Neural progenitor cell (in vitro differentiated cells): ENCODE data around the gene VWA3A. TPM values are rescaled to one million over a fixed set of nuclear protein-coding genes. Genes with fewer than 3 reads are reported as not detected.

Source experiments
- DNase-seq: peaks from one replicate; pipeline ENCODE4 v3.0.0-alpha.2; 2016; ENCODE audit warnings: low spot score
- H2AFZ ChIP-seq: fragments of 200-600 bp; sonication (generic); replicated peaks from 2 replicates; pipeline ENCODE4 v1.6.1; 2016; ENCODE audit warnings: antibody characterized with exemption
- H3F3A ChIP-seq: fragments of 200-600 bp; sonication (generic); 2 replicates; pipeline ENCODE4 v1.6.1; 2016; ENCODE audit warnings: antibody characterized with exemption, low read depth
- H3K27ac ChIP-seq: fragments of 200-600 bp; sonication (generic); 2 replicates; pipeline ENCODE4 v1.5.1; 2016; ENCODE audit warnings: mild to moderate bottlenecking
- H3K27me3 ChIP-seq: fragments of 200-600 bp; sonication (generic); 2 replicates; pipeline ENCODE4 v1.6.1; 2016; ENCODE audit warnings: mild to moderate bottlenecking, moderate library complexity
- H3K36me3 ChIP-seq: fragments of 200-600 bp; sonication (generic); 2 replicates; pipeline ENCODE4 v1.5.1; 2016
- H3K4me1 ChIP-seq: fragments of 200-600 bp; sonication (generic); 2 replicates; pipeline ENCODE4 v1.6.1; 2016; ENCODE audit warnings: mixed run types
- H3K4me2 ChIP-seq: fragments of 200-600 bp; sonication (generic); 2 replicates; pipeline ENCODE4 v1.6.1; 2016
- H3K4me3 ChIP-seq: fragments of 200-600 bp; sonication (generic); 2 replicates; pipeline ENCODE4 v1.5.1; 2016
- H3K79me2 ChIP-seq: fragments of 200-600 bp; sonication (generic); 2 replicates; pipeline ENCODE4 v1.6.1; 2016; ENCODE audit warnings: low read depth
- H3K9ac ChIP-seq: fragments of 200-600 bp; sonication (generic); 2 replicates; pipeline ENCODE4 v1.6.1; 2016
- H3K9me3 ChIP-seq: fragments of 200-600 bp; sonication (generic); 2 replicates; pipeline ENCODE4 v1.5.1; 2016; ENCODE audit warnings: low read depth
- H4K20me1 ChIP-seq: fragments of 200-600 bp; sonication (generic); 2 replicates; pipeline ENCODE4 v1.6.1; 2016; ENCODE audit warnings: low read depth
- H3K27ac Mint-ChIP-seq: 3 replicates; pipeline ENCODE4 v1.8.0; 2021; ENCODE audit warnings: mixed read lengths
- H3K27me3 Mint-ChIP-seq: 2 replicates; pipeline ENCODE4 v1.8.0; 2022; ENCODE audit warnings: low read depth, mild to moderate bottlenecking, inconsistent platforms, moderate library complexity, mixed read lengths; ENCODE audit not compliant: insufficient read depth
- H3K36me3 Mint-ChIP-seq: 3 replicates; pipeline ENCODE4 v1.8.0; 2021; ENCODE audit warnings: mixed read lengths
- H3K4me1 Mint-ChIP-seq: 3 replicates; pipeline ENCODE4 v1.8.0; 2021; ENCODE audit warnings: mixed read lengths
- H3K4me3 Mint-ChIP-seq: 3 replicates; pipeline ENCODE4 v1.8.0; 2021; ENCODE audit warnings: mild to moderate bottlenecking, moderate library complexity, mixed read lengths
- H3K9me3 Mint-ChIP-seq: 3 replicates; pipeline ENCODE4 v1.8.0; 2020; ENCODE audit warnings: mixed read lengths
- EZH2 ChIP-seq: fragments of 200-600 bp; sonication (generic); IDR thresholded peaks from 2 replicates; pipeline ENCODE4 v1.6.1; 2017; ENCODE audit warnings: antibody characterized with exemption, mild to moderate bottlenecking, moderate library complexity
- EZH2phosphoT487 ChIP-seq: fragments of 200-600 bp; sonication (generic); IDR thresholded peaks from 2 replicates; pipeline ENCODE4 v1.6.1; 2017; ENCODE audit warnings: antibody characterized with exemption
- total RNA-seq: library from RNA; depleted of rRNA; stranded (reverse); fragments of >200 nt; gene quantifications from 2 replicates; pipeline ENCODE4 v1.2.3, GENCODE V29; 2015; ENCODE audit warnings: low replicate concordance
- TF ChIP-seq, protein P1 (sequence below): fragments of 200-600 bp; sonication (generic); IDR thresholded peaks from 2 replicates; pipeline ENCODE4 v1.5.1; 2017; ENCODE audit warnings: antibody characterized with exemption, mild to moderate bottlenecking

VWA3A gene
- total RNA-seq, 1 donor from 2014 or later = 1.0 TPM

DNA sequence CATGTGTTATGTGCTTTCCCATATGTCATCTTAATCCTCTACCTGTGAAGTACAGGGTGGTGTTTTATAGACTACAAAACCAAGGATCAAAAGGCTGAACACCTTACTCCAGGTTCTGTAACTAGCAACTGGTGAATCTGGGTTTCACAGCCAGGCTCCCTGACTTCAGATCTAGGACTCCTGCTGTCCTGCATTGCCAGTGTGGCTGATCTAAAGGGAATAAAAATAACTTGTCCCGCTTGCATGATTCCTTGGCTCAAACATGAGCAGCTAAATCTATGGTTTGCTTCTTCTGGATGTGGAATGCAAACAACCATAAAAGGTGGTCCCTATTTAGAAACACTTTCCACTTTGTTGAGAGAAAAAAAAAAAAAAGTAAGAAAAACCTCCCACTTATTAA lies 3.7 kb upstream of the VWA3A start:
- no peaks in the 10 kb centered on the region for H3K79me2 ChIP-seq
- H4K20me1 ChIP-seq = no peaks in the 10 kb centered on the region
- no peak overlapping the region for H3K4me2 ChIP-seq
- no peak overlapping the region for H3K27ac Mint-ChIP-seq
- DNase-seq = no peak
- H3K9ac ChIP-seq = no peak overlapping the region
- H3K9me3 ChIP-seq = no peaks in the 10 kb centered on the region
- peaks cover 15% of the 10 kb centered on the region for H3K4me1 Mint-ChIP-seq
- H3K4me1 ChIP-seq = peaks cover 21% of the 10 kb centered on the region
- no peaks in the 10 kb centered on the region for H3K27me3 ChIP-seq
- H3K4me3 Mint-ChIP-seq = no peak overlapping the region
- H2AFZ ChIP-seq = no peak overlapping the region
- no peak overlapping the region for H3K4me3 ChIP-seq
- H3K27me3 Mint-ChIP-seq = peaks cover 2% of the 10 kb centered on the region
- H3K36me3 Mint-ChIP-seq = peaks cover 5% of the 10 kb centered on the region
- peaks cover 7% of the 10 kb centered on the region for H3F3A ChIP-seq
- no peaks in the 10 kb centered on the region for H3K9me3 Mint-ChIP-seq
- H3K36me3 ChIP-seq = no peaks in the 10 kb centered on the region
- TF ChIP-seq EZH2 (no peak), EZH2phosphoT487 (no peak)
- TF ChIP-seq, protein P1, sequence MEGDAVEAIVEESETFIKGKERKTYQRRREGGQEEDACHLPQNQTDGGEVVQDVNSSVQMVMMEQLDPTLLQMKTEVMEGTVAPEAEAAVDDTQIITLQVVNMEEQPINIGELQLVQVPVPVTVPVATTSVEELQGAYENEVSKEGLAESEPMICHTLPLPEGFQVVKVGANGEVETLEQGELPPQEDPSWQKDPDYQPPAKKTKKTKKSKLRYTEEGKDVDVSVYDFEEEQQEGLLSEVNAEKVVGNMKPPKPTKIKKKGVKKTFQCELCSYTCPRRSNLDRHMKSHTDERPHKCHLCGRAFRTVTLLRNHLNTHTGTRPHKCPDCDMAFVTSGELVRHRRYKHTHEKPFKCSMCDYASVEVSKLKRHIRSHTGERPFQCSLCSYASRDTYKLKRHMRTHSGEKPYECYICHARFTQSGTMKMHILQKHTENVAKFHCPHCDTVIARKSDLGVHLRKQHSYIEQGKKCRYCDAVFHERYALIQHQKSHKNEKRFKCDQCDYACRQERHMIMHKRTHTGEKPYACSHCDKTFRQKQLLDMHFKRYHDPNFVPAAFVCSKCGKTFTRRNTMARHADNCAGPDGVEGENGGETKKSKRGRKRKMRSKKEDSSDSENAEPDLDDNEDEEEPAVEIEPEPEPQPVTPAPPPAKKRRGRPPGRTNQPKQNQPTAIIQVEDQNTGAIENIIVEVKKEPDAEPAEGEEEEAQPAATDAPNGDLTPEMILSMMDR = no peak
- no peak overlapping the region for H3K27ac ChIP-seq

DNA sequence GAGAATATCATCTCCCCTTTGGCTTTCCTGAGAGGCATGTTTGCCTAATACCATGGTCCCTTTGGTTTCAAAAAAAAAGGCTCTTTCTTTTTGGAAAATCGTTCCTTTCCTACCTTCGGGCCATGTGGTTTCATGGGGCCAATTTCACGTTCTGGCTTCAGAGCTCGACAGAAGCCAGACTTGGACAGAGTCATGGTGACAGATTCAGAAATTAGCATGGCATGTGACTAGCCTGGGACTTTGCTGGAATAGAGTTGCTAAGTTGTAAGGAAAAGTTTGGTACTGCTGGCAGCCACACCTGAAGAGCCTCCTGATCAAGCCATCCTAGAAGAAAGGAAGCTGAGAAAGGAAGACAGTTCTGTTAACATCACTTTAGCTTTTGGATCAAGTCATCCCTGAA lies 2.4 kb upstream of the VWA3A start:
- no peak overlapping the region for H3K4me3 ChIP-seq
- no peak overlapping the region for H2AFZ ChIP-seq
- H3K36me3 ChIP-seq = no peaks in the 10 kb centered on the region
- Mint-ChIP-seq H3K36me3 (peaks cover 5% of the 10 kb centered on the region), H3K9me3 (no peaks in the 10 kb centered on the region), H3K27ac (no peak overlapping the region), H3K4me1 (peaks cover 18% of the 10 kb centered on the region), H3K4me3 (no peak overlapping the region), H3K27me3 (peaks cover 2% of the 10 kb centered on the region)
- no peak overlapping the region for H3K4me2 ChIP-seq
- H3F3A ChIP-seq = peaks cover 7% of the 10 kb centered on the region
- no peaks in the 10 kb centered on the region for H3K79me2 ChIP-seq
- H3K9ac ChIP-seq = no peak overlapping the region
- TF ChIP-seq EZH2 = no peak
- TF ChIP-seq EZH2phosphoT487 = no peak
- H4K20me1 ChIP-seq = no peaks in the 10 kb centered on the region
- no peak for DNase-seq
- H3K27me3 ChIP-seq = no peaks in the 10 kb centered on the region
- H3K27ac ChIP-seq = no peak overlapping the region
- H3K4me1 ChIP-seq = peaks cover 30% of the 10 kb centered on the region
- H3K9me3 ChIP-seq = no peaks in the 10 kb centered on the region

DNA sequence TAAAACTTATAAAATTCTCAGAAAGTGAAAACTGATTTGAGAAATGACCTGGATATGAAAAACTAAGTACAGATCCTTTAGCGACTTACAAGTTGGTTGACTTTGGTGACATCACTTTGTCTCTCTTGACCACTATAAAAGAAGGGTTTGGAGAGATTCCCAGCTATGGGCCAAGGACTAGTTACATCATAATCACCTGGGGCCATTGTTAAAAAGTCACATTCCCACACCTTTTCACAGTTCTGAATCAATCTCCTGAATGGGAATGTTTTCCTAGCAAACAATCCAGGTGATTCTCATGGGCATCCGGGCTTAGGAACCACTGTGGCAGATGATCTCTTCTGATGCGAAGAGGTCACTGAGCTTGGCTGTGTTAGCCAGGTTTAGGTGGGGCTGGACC lies 620 bp upstream of the VWA3A start:
- no peaks in the 10 kb centered on the region for H4K20me1 ChIP-seq
- H3K9me3 ChIP-seq = no peaks in the 10 kb centered on the region
- no peaks in the 10 kb centered on the region for H3K27me3 ChIP-seq
- H3K4me1 ChIP-seq = peaks cover 30% of the 10 kb centered on the region
- H3K79me2 ChIP-seq = no peaks in the 10 kb centered on the region
- H3K27ac ChIP-seq = no peak overlapping the region
- H3F3A ChIP-seq = peaks cover 7% of the 10 kb centered on the region
- peak overlapping the region; percentile 96 for H2AFZ ChIP-seq
- H3K27ac Mint-ChIP-seq = peak overlapping the region; percentile 99
- H3K4me1 Mint-ChIP-seq = peaks cover 18% of the 10 kb centered on the region
- peak overlapping the region; percentile 17 for H3K4me3 Mint-ChIP-seq
- TF ChIP-seq EZH2 = no peak
- TF ChIP-seq, protein P1 = no peak
- TF ChIP-seq EZH2phosphoT487 = no peak
- no peaks in the 10 kb centered on the region for H3K9me3 Mint-ChIP-seq
- H3K36me3 ChIP-seq = no peaks in the 10 kb centered on the region
- peak overlapping the region; percentile 68 for H3K4me2 ChIP-seq
- peaks cover 2% of the 10 kb centered on the region for H3K27me3 Mint-ChIP-seq
- no peak overlapping the region for H3K4me3 ChIP-seq
- no peak overlapping the region for H3K9ac ChIP-seq
- no peaks in the 10 kb centered on the region for H3K36me3 Mint-ChIP-seq
- DNase-seq = no peak

DNA sequence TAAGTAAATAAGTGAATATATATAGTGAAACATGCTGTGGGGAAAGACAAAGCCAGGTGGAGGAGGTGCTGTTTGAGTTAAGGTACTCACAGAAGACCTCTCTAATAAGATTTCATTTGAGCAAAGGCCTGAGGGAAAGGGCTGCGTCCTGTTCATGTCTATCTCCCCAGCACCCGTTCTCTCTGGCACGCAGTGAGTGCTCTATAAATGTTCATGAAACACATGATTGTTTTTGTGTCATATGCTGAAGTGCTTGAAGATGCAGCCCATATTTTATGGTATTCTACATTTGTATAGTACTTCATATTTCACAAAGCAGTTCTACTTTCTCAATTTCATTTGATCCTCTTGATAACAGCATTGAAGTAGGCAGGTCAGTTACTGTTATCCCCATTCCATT lies 990 bp downstream of the VWA3A start:
- H3K27ac ChIP-seq = no peak overlapping the region
- H3F3A ChIP-seq = peaks cover 7% of the 10 kb centered on the region
- H3K4me2 ChIP-seq = peak overlapping the region; percentile 0
- Mint-ChIP-seq H3K4me3 (no peak overlapping the region), H3K27me3 (peaks cover 2% of the 10 kb centered on the region), H3K9me3 (no peaks in the 10 kb centered on the region), H3K36me3 (no peaks in the 10 kb centered on the region), H3K27ac (no peak overlapping the region), H3K4me1 (peaks cover 18% of the 10 kb centered on the region)
- no peak for DNase-seq
- no peak overlapping the region for H3K4me3 ChIP-seq
- H3K9ac ChIP-seq = no peak overlapping the region
- no peaks in the 10 kb centered on the region for H3K9me3 ChIP-seq
- no peaks in the 10 kb centered on the region for H3K79me2 ChIP-seq
- no peaks in the 10 kb centered on the region for H3K36me3 ChIP-seq
- no peak for TF ChIP-seq EZH2
- TF ChIP-seq, protein P1 = no peak
- TF ChIP-seq EZH2phosphoT487 = no peak
- no peak overlapping the region for H2AFZ ChIP-seq
- H3K27me3 ChIP-seq = no peaks in the 10 kb centered on the region
- no peaks in the 10 kb centered on the region for H4K20me1 ChIP-seq
- H3K4me1 ChIP-seq = peaks cover 30% of the 10 kb centered on the region
